Measurements from ENCODE around the gene CTXND1.

Gene CTXND1

GRCh38 chr15:80286055-80286454 is 34.0 kb upstream of the CTXND1 start:
- TF ChIP-seq CTCF (IDR thresholded peaks at IDR 0.05; ENCODE audit: insufficient read depth, low read length, missing control alignments) = no peak
- H3K4me3 ChIP-seq (ENCODE audit: low read depth, low read length) = no peak overlapping the region
- ChIA-PET POLR2A (no interaction called here), CTCF (no interaction called here)
- DNase-seq (ENCODE audit: low read depth, low spot score) = no peak

- TF ChIP-seq CTCF (IDR thresholded peaks at IDR 0.05; ENCODE audit: insufficient read depth, low read length, missing control alignments) = no peak
- POLR2A ChIA-PET = no interaction called here
- DNase-seq (ENCODE audit: low read depth, low spot score) = no peak
- no peak overlapping the region for H3K4me3 ChIP-seq (ENCODE audit: low read depth, low read length)
- CTCF ChIA-PET = no interaction called here
Measured at GRCh38 chr15:80285379-80285778, 33.4 kb upstream of the CTXND1 start.

- no peak for TF ChIP-seq CTCF (IDR thresholded peaks at IDR 0.05; ENCODE audit: insufficient read depth, low read length, missing control alignments)
- CTCF ChIA-PET = no interaction called here
- DNase-seq (ENCODE audit: low read depth, low spot score) = no peak
- no peak overlapping the region for H3K4me3 ChIP-seq (ENCODE audit: low read depth, low read length)
- POLR2A ChIA-PET = no interaction called here
Measured at GRCh38 chr15:80283531-80283930, 31.5 kb upstream of the CTXND1 start.

- no peak for TF ChIP-seq CTCF (IDR thresholded peaks at IDR 0.05; ENCODE audit: insufficient read depth, low read length, missing control alignments)
- CTCF ChIA-PET = no interaction called here
- DNase-seq (ENCODE audit: low read depth, low spot score) = no peak
- H3K4me3 ChIP-seq (ENCODE audit: low read depth, low read length) = no peak overlapping the region
- POLR2A ChIA-PET = no interaction called here
Measured at GRCh38 chr15:80277147-80277546, 25.1 kb upstream of the CTXND1 start.

- ChIA-PET CTCF (interaction anchor here (1.4 kb wide), 1 partner anchor 41 kb away, joined by 3 read pairs; no protein-coding TSS in a partner anchor), POLR2A (no interaction called here)
- no peak for TF ChIP-seq CTCF (IDR thresholded peaks at IDR 0.05; ENCODE audit: insufficient read depth, low read length, missing control alignments)
- DNase-seq (ENCODE audit: low read depth, low spot score) = no peak
- no peak overlapping the region for H3K4me3 ChIP-seq (ENCODE audit: low read depth, low read length)
Measured at GRCh38 chr15:80275961-80276360, 23.9 kb upstream of the CTXND1 start.

- TF ChIP-seq CTCF (IDR thresholded peaks at IDR 0.05; ENCODE audit: insufficient read depth, low read length, missing control alignments) = no peak
- ChIA-PET CTCF (interaction anchor here (1.4 kb wide), 1 partner anchor 40 kb away, joined by 3 read pairs; no protein-coding TSS in a partner anchor), POLR2A (no interaction called here)
- no peak for DNase-seq (ENCODE audit: low read depth, low spot score)
- no peak overlapping the region for H3K4me3 ChIP-seq (ENCODE audit: low read depth, low read length)
Measured at GRCh38 chr15:80274996-80275395, 23.0 kb upstream of the CTXND1 start.

Measured in AG04449 (cell line).